Measurements from ENCODE around the gene FTMT.

GRCh38 chr5:121873409-121873808 is 21.7 kb downstream of the FTMT start:
- TF ChIP-seq POLR2AphosphoS5 (IDR thresholded peaks at IDR 0.05; ENCODE audit: low read depth, low read length) (no peak), TAF1 (IDR thresholded peaks at IDR 0.05; ENCODE audit: borderline replicate concordance, insufficient read depth, low read length) (no peak), SIN3A (IDR thresholded peaks at IDR 0.05; ENCODE audit: borderline replicate concordance, insufficient read depth, low read length) (no peak), REST (IDR thresholded peaks at IDR 0.05; ENCODE audit: insufficient read depth in 1 of 2, low read depth in 2 of 2, low read length in 2 of 2) (no peak), FOXP2 (optimal IDR thresholded peaks at IDR 0.05; ENCODE audit: borderline replicate concordance, extremely low read depth, extremely low read length, insufficient read depth) (no peak)
